GM23248 (cell line): ENCODE measurements around the gene CDH13.

Experiments used
- EZH2 ChIP-seq: fragments of 200-600 bp; sonication (generic); IDR thresholded peaks from 2 replicates; pipeline ENCODE4 v1.6.1; 2018; ENCODE audit warnings: antibody characterized with exemption, mild to moderate bottlenecking; ENCODE audit not compliant: insufficient read depth, poor library complexity, severe bottlenecking
- EZH2phosphoT487 ChIP-seq: fragments of 200-600 bp; sonication (generic); IDR thresholded peaks from 2 replicates; pipeline ENCODE4 v1.6.1; 2018; ENCODE audit warnings: antibody characterized with exemption, moderate library complexity, mild to moderate bottlenecking, low read depth; ENCODE audit not compliant: insufficient read depth

- TF ChIP-seq EZH2 (no peak), EZH2phosphoT487 (no peak)
Observed at GRCh38 chr16:82792693-82793092, 165.9 kb downstream of the CDH13 start.
